Measurements from ENCODE around the gene PBX1. TPM values are rescaled to one million over a fixed set of nuclear protein-coding genes. Genes with fewer than 3 reads are reported as not detected.

Gene PBX1
- polyA plus RNA-seq, 3 donors, result 0.07 TPM; not detected in 2

DNA sequence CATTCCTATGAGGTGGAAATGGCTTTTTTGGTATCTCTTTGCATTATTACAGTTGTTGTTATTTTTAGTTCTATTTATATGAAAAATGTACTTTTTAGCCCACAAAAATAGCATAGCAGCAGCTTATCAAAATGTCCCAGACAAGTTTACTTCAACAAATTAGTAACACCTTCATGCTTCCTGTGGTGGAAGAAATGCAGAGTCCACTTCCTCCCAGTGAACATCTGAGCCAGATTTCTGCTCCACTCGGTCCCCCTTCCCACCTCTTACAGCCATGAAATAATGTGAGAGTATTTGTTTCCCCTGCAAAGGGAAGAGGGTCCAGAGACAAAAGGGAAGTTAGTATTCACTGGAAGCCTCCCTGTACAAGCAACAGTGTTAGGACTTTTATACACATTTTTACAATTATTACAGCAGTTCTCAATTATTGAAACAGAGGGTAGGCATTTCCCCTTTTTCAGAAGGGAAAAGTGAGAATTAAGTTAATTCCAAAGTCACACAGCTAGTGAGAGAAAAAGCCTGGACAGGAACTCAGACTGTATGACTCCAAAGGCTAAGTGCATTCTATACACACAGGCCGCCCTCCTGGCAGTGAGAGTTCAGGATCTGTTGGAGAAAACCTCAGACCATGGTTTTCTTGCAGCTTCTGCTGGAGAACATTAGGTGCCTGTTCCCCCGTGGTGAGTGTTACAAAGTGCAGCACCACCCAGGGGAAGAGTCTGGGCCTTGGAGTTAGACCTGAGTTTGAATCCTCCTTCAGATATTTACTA is 126.5 kb downstream of the PBX1 start:
- intact Hi-C loops (cut with micrococcal nuclease), result no loop called here
- no peak overlapping the region for H3K9ac ChIP-seq (ENCODE audit: insufficient read depth, low read length, poor library complexity, severe bottlenecking)
- H3K9me3 ChIP-seq (replicated peaks in 1 of 2; ENCODE audit: control insufficient read depth in 1 of 2, insufficient read depth in 1 of 2, low read length in 2 of 2), result no peaks in the 10 kb centered on the region
- H3K27me3 ChIP-seq (ENCODE audit: control insufficient read depth in 2 of 2, insufficient read depth in 2 of 2, low read length in 2 of 2), result no peaks in the 10 kb centered on the region
- no peaks in the 10 kb centered on the region for H3K4me1 ChIP-seq (ENCODE audit: control insufficient read depth in 1 of 2, insufficient read depth in 2 of 2, low read length in 2 of 2)
- DNase-seq, result no peak
- Mint-ChIP-seq H3K9me3 (no peaks in the 10 kb centered on the region), H3K4me1 (peaks cover 2% of the 10 kb centered on the region), H3K27ac (no peak overlapping the region), H3K36me3 (no peaks in the 10 kb centered on the region), H3K4me3 (no peak overlapping the region), H3K27me3 (ENCODE audit: low read depth in 3 of 3) (peaks cover 4 to 9% (median 5%) of the 10 kb centered on the region in 3 donors)
- H4K20me1 ChIP-seq (ENCODE audit: insufficient read depth, low read length), result no peaks in the 10 kb centered on the region
- H3K36me3 ChIP-seq (replicated peaks in 1 of 2; ENCODE audit: control insufficient read depth in 1 of 2, insufficient read depth in 2 of 2, low read length in 2 of 2), result no peaks in the 10 kb centered on the region
- no peak overlapping the region for H3K4me2 ChIP-seq (replicated peaks; ENCODE audit: extremely low read depth, low read length, poor library complexity, severe bottlenecking)
- no peak overlapping the region for H3K27ac ChIP-seq (ENCODE audit: low read depth in 1 of 2, low read length in 2 of 2)
- H3K4me3 ChIP-seq (replicated peaks in 1 of 3; ENCODE audit: low read depth in 2 of 3, low read length in 3 of 3), result no peak overlapping the region
- TF ChIP-seq, protein P1, sequence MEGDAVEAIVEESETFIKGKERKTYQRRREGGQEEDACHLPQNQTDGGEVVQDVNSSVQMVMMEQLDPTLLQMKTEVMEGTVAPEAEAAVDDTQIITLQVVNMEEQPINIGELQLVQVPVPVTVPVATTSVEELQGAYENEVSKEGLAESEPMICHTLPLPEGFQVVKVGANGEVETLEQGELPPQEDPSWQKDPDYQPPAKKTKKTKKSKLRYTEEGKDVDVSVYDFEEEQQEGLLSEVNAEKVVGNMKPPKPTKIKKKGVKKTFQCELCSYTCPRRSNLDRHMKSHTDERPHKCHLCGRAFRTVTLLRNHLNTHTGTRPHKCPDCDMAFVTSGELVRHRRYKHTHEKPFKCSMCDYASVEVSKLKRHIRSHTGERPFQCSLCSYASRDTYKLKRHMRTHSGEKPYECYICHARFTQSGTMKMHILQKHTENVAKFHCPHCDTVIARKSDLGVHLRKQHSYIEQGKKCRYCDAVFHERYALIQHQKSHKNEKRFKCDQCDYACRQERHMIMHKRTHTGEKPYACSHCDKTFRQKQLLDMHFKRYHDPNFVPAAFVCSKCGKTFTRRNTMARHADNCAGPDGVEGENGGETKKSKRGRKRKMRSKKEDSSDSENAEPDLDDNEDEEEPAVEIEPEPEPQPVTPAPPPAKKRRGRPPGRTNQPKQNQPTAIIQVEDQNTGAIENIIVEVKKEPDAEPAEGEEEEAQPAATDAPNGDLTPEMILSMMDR (IDR thresholded peaks at IDR 0.05), result no peak
- H2AFZ ChIP-seq (ENCODE audit: insufficient read depth, low read depth, low read length, poor library complexity, severe bottlenecking), result no peak overlapping the region
- 67% methylated on average over 1 of the region's 3 CpGs for WGBS (ENCODE audit: insufficient coverage)
- no peaks in the 10 kb centered on the region for H3K79me2 ChIP-seq (ENCODE audit: insufficient read depth, low read length)

DNA sequence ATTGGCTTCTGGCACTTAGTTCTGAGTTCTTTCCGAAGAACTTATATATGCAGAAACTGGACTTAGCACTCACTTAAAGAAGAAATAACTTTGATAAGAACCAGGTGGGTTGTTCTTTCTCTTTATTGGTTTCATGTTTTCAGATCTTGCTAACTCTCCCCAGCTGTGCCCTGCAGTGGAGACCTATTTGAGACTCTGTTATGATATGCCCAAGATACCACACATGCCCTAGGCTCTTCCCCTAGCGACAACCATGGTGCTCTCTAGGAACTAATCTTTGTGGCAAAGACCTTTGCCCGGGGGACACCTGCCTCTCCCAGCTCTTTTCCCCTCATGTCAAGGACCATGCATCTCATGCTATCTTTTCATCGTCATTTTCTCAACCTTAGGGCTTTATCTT is 128.8 kb downstream of the PBX1 start:
- Histone ChIP-seq H4K20me1 (ENCODE audit: insufficient read depth, low read length) (no peaks in the 10 kb centered on the region), H2AFZ (ENCODE audit: insufficient read depth, low read depth, low read length, poor library complexity, severe bottlenecking) (no peak overlapping the region), H3K27me3 (ENCODE audit: control insufficient read depth in 2 of 2, insufficient read depth in 2 of 2, low read length in 2 of 2) (no peaks in the 10 kb centered on the region), H3K36me3 (replicated peaks in 1 of 2; ENCODE audit: control insufficient read depth in 1 of 2, insufficient read depth in 2 of 2, low read length in 2 of 2) (no peaks in the 10 kb centered on the region), H3K4me2 (replicated peaks; ENCODE audit: extremely low read depth, low read length, poor library complexity, severe bottlenecking) (no peak overlapping the region), H3K27ac (ENCODE audit: low read depth in 1 of 2, low read length in 2 of 2) (no peak overlapping the region), H3K79me2 (ENCODE audit: insufficient read depth, low read length) (no peaks in the 10 kb centered on the region), H3K4me1 (ENCODE audit: control insufficient read depth in 1 of 2, insufficient read depth in 2 of 2, low read length in 2 of 2) (peaks cover 0 to under 1% of the 10 kb centered on the region in 2 donors), H3K4me3 (replicated peaks in 1 of 3; ENCODE audit: low read depth in 2 of 3, low read length in 3 of 3) (no peak overlapping the region), H3K9ac (ENCODE audit: insufficient read depth, low read length, poor library complexity, severe bottlenecking) (no peak overlapping the region), H3K9me3 (replicated peaks in 1 of 2; ENCODE audit: control insufficient read depth in 1 of 2, insufficient read depth in 1 of 2, low read length in 2 of 2) (no peaks in the 10 kb centered on the region)
- Mint-ChIP-seq H3K4me1 (peaks cover 2% of the 10 kb centered on the region), H3K27ac (no peak overlapping the region), H3K4me3 (no peak overlapping the region), H3K27me3 (ENCODE audit: low read depth in 3 of 3) (peaks cover 2 to 9% (median 4%) of the 10 kb centered on the region in 3 donors), H3K36me3 (no peaks in the 10 kb centered on the region), H3K9me3 (no peaks in the 10 kb centered on the region)
- intact Hi-C loops (cut with micrococcal nuclease), result no loop called here
- TF ChIP-seq, protein P1 (IDR thresholded peaks at IDR 0.05), result no peak
- no peak for DNase-seq
- WGBS (ENCODE audit: insufficient coverage), result 100% methylated on average over 2 of the region's 4 CpGs

Measured in CD14-positive monocyte (primary cell).